Endothelial cell of umbilical vein (primary cell): ENCODE results near the gene CD2BP2. TPM values are rescaled to one million over a fixed set of nuclear protein-coding genes. Genes with fewer than 3 reads are reported as not detected.

Experiments
- BruUV-seq: library from RNA; stranded (reverse); fragments of 400-500 nt; replicated peaks from 2 replicates; lab custom pipeline; 2021; lab: Mats Ljungman, UMichigan
- CTCF ChIA-PET: fragments of 300-600, 350-600 bp; sonication (Branson Sonifier 250); formaldehyde crosslinking; loops from one replicate; lab custom pipeline; 2021; ENCODE audit warnings: antibody characterized with exemption, inconsistent platforms; lab: Charles Lee
- POLR2A ChIA-PET: fragments of 300-600, 350-600 bp; sonication (Branson Sonifier 250); formaldehyde crosslinking; loops from one replicate; lab custom pipeline; 2021; ENCODE audit warnings: antibody characterized with exemption, inconsistent platforms; lab: Charles Lee
- DNase-seq: peaks from one replicate; pipeline ENCODE4 v3.0.0-alpha.2; 2011; ENCODE audit warnings: low read depth, low spot score
- FAIRE-seq: peaks from 2 replicates; lab custom pipeline; 2011; peaks lifted over from hg19 to GRCh38; lab: Jason Lieb, UNC
- H2AFZ ChIP-seq: 2 replicates; pipeline ENCODE4 v1.6.0; 2012; ENCODE audit warnings: low read depth, low read length, control low read depth, inconsistent platforms
- H3K27ac ChIP-seq: 2 replicates; pipeline ENCODE4 v1.5.1; 2011; ENCODE audit warnings: low read depth, mild to moderate bottlenecking, control low read depth, low read length, moderate library complexity; ENCODE audit not compliant: insufficient read depth
- H3K27me3 ChIP-seq, 2 experiments: 2 replicates each; pipeline versions ENCODE4 v1.6.0 to v1.6.1; 2011; ENCODE audit warnings: low read length in 2 of 2, mixed read lengths in 1 of 2; ENCODE audit not compliant: control insufficient read depth in 2 of 2, insufficient read depth in 2 of 2
- H3K36me3 ChIP-seq, 2 experiments: 2 replicates in 1 of 2; 3 replicates in 1 of 2; pipeline ENCODE4 v1.5.1; 2011; ENCODE audit warnings: low read length in 2 of 2, mild to moderate bottlenecking in 1 of 2, moderate library complexity in 1 of 2; ENCODE audit not compliant: control insufficient read depth in 2 of 2, insufficient read depth in 2 of 2; ENCODE audit errors: extremely low read depth in 1 of 2
- H3K4me1 ChIP-seq: 3 replicates; pipeline ENCODE4 v1.5.1; 2011; ENCODE audit warnings: mild to moderate bottlenecking, low read length; ENCODE audit not compliant: control insufficient read depth, insufficient read depth; ENCODE audit errors: extremely low read depth
- H3K4me2 ChIP-seq: 2 replicates; pipeline ENCODE4 v1.6.1; 2011; ENCODE audit warnings: low read length, control low read depth, mixed read lengths; ENCODE audit not compliant: insufficient read depth
- H3K4me3 ChIP-seq, 3 experiments: fragments of 200-600 bp in 1 of 3; sonication (generic), shearing (Covaris generic) in 1 of 3; replicated peaks in 1 of 3; 2 replicates each; pipeline ENCODE4 v1.5.1; 2011 to 2016; ENCODE audit warnings: control low read depth in 3 of 3, low read length in 3 of 3, mild to moderate bottlenecking in 2 of 3, inconsistent platforms in 1 of 3, low read depth in 1 of 3, moderate library complexity in 1 of 3; ENCODE audit not compliant: insufficient read depth in 1 of 3
- H3K79me2 ChIP-seq: 2 replicates; pipeline ENCODE4 v1.6.0; 2012; ENCODE audit warnings: low read length, inconsistent platforms; ENCODE audit not compliant: control insufficient read depth, insufficient read depth
- H3K9ac ChIP-seq: replicated peaks from 2 replicates; pipeline ENCODE3; 2011; ENCODE audit warnings: low read length, control low read depth; ENCODE audit not compliant: insufficient read depth; ENCODE audit errors: extremely low read depth
- H3K9me1 ChIP-seq: replicated peaks from 3 replicates; pipeline ENCODE4 v1.6.0; 2011; ENCODE audit warnings: mild to moderate bottlenecking, low read length; ENCODE audit not compliant: control insufficient read depth, insufficient read depth; ENCODE audit errors: extremely low read depth
- H3K9me3 ChIP-seq: replicated peaks from 2 replicates; pipeline ENCODE4 v1.5.1; 2012; ENCODE audit warnings: low read length, inconsistent platforms; ENCODE audit not compliant: control insufficient read depth, insufficient read depth
- H4K20me1 ChIP-seq: replicated peaks from 2 replicates; pipeline ENCODE3; 2011; ENCODE audit warnings: mild to moderate bottlenecking, low read length; ENCODE audit not compliant: control insufficient read depth, insufficient read depth; ENCODE audit errors: extremely low read depth
- CTCF ChIP-seq, 2 donors: IDR thresholded peaks; 1 replicate in 1 of 2; 2 replicates in 1 of 2; pipeline ENCODE4 v1.5.1; 2011; ENCODE audit warnings: low read length in 2 of 2, mild to moderate bottlenecking in 2 of 2, moderate library complexity in 2 of 2, control low read depth in 1 of 2, inconsistent platforms in 1 of 2, low read depth in 1 of 2; ENCODE audit not compliant: insufficient read depth in 1 of 2; ENCODE audit errors: extremely low read depth in 1 of 2
- EZH2 ChIP-seq: IDR thresholded peaks from 2 replicates; pipeline ENCODE4 v1.6.1; 2012; ENCODE audit warnings: borderline replicate concordance, low read depth, mild to moderate bottlenecking, moderate library complexity, low read length, inconsistent platforms; ENCODE audit not compliant: severe bottlenecking
- FOS ChIP-seq: IDR thresholded peaks from 2 replicates; pipeline ENCODE4 v1.6.1; 2011; ENCODE audit warnings: mild to moderate bottlenecking, low read length, moderate library complexity, borderline replicate concordance; ENCODE audit not compliant: insufficient read depth
- GATA2 ChIP-seq: IDR thresholded peaks from 2 replicates; pipeline ENCODE4 v1.7.0; 2011; ENCODE audit warnings: low read depth, mild to moderate bottlenecking, moderate library complexity, mixed read lengths, low read length; ENCODE audit not compliant: insufficient read length, insufficient read depth
- JUN ChIP-seq: IDR thresholded peaks from 2 replicates; pipeline ENCODE4 v1.6.1; 2011; ENCODE audit warnings: borderline replicate concordance, low read depth; ENCODE audit not compliant: insufficient read length, insufficient read depth
- MYC ChIP-seq: IDR thresholded peaks from one replicate; pipeline ENCODE4 v1.6.1; 2011; ENCODE audit warnings: mild to moderate bottlenecking, low read depth, low read length
- POLR2A ChIP-seq: IDR thresholded peaks from 2 replicates; pipeline ENCODE4 v1.6.1; 2012; ENCODE audit warnings: low read depth, mild to moderate bottlenecking, control low read depth, low read length
- POLR2AphosphoS5 ChIP-seq: IDR thresholded peaks from 2 replicates; pipeline ENCODE4 v1.6.1; 2012; ENCODE audit warnings: low read depth, mild to moderate bottlenecking, control low read depth, low read length, moderate library complexity; ENCODE audit not compliant: insufficient read depth
- dilution Hi-C: fragments of 300-500 bp; cut with MboI; formaldehyde crosslinking; loops from one replicate; pipeline ENCODE4 v1.15.0; 2019; ENCODE audit warnings: low sequenced_read_pairs; ENCODE audit not compliant: extremely low pct_ligation_motif_present
- intact Hi-C: fragments of 100-400 bp; cut with micrococcal nuclease; formaldehyde crosslinking; loops from one replicate; pipeline ENCODE4 v1.10.0; 2022
- polyA plus RNA-seq, 4 experiments: library from polyadenylated mRNA; depleted of rRNA in 3 of 4; stranded (reverse) in 3 of 4; unstranded in 1 of 4; fragments of >200 nt; gene quantifications; 2 replicates each; pipeline versions ENCODE4 v1.2.1 to v1.2.3, GENCODE V29; 2011 to 2012; ENCODE audit warnings: missing spikeins in 1 of 4
- total RNA-seq: library from RNA; stranded (reverse); gene quantifications from 2 replicates; pipeline ENCODE4 v1.2.3, GENCODE V29; 2021
- TF ChIP-seq, protein P1 (sequence below): IDR thresholded peaks from 2 replicates; pipeline ENCODE4 v1.6.1; 2011; ENCODE audit not compliant: insufficient read depth, insufficient read length

The CD2BP2 gene
- total and polyA plus RNA-seq, 2 donors (not counting 3 experiments of a cell fraction or from before 2014, with no cell fraction given): 47.2 to 75.7 TPM

DNA sequence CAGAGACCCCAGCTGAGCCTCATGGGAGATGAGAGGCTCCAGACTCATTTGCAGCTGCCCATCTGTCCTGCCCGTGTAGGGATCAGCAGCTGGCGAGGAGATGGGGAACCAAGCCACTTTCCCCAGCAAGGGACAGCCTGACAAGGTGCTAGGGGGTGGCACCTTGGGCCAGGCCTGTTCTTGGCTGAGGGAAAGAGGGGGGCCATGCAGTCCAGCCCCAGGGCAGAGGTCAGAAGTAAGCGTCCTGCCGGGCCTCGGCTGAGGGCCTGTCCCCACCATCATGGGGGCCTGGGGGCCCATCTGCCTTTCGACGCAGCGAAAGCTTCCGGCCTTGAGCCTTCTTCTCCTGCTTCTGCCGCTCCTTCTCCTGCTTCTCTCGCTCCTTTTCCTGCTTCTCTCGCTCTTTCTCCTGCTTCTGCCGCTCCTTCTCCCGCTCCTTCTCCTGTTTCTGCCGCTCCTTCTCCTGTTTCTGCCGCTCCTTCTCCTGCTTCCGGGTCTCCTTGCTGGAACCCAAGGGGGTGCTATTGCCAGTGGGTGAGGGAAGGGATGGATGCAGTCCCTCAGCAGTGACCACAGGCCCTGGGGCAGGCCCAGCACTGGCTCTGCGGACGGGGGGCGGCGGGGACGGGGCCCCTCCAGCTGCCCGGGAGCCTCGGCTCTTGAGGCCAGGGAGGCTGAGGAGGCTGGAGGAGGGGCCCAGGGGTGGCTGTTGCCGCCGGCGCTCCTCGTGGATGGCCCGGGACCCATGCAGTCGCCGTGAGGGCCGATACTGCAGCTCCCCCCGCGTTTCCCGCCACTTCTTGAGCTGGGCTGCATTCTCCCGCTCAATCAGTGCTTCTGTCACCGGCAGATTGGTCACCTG lies 2.8 kb upstream of the CD2BP2 start:
- dilution Hi-C loops (no loop called here), intact Hi-C loops (no loop called here)
- POLR2A ChIA-PET: no interaction called here
- H3K27ac ChIP-seq: no peak overlapping the region
- no peak overlapping the region for H3K9ac ChIP-seq
- H3K4me3 ChIP-seq: no peak overlapping the region
- no TSS peak for BruUV-seq
- no peaks in the 10 kb centered on the region for H3K27me3 ChIP-seq
- peaks cover 0 to 30% of the 10 kb centered on the region in 2 experiments for H3K36me3 ChIP-seq
- peaks cover 33% of the 10 kb centered on the region for H3K79me2 ChIP-seq
- H3K9me3 ChIP-seq: no peaks in the 10 kb centered on the region
- H4K20me1 ChIP-seq: no peaks in the 10 kb centered on the region
- DNase-seq (no peak), FAIRE-seq (no peak)
- no peak overlapping the region for H3K4me2 ChIP-seq
- H2AFZ ChIP-seq: no peak overlapping the region
- TF ChIP-seq MYC: no peak
- no peak for TF ChIP-seq CTCF (IDR thresholded peaks at IDR 0.05; ENCODE audit: extremely low read depth in 1 of 2, insufficient read depth in 1 of 2, low read depth in 1 of 2, low read length in 2 of 2)
- TF ChIP-seq, protein P1, sequence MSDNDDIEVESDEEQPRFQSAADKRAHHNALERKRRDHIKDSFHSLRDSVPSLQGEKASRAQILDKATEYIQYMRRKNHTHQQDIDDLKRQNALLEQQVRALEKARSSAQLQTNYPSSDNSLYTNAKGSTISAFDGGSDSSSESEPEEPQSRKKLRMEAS: no peak
- no peak for TF ChIP-seq JUN
- no peak for TF ChIP-seq POLR2A
- no peak for TF ChIP-seq GATA2
- no peak for TF ChIP-seq FOS
- no peak for TF ChIP-seq EZH2
- TF ChIP-seq POLR2AphosphoS5: no peak
- no peaks in the 10 kb centered on the region for H3K9me1 ChIP-seq
- CTCF ChIA-PET: no interaction called here
- H3K4me1 ChIP-seq: peaks cover 18% of the 10 kb centered on the region
